Panc1 (cell line): Measurements from ENCODE around the gene OMG. TPM values are rescaled to one million over a fixed set of nuclear protein-coding genes. Genes with fewer than 3 reads are reported as not detected.

Experiments
- ATAC-seq: fragments of 200-7000 bp; cut with Tn5 transposase; 2 replicates; pipeline ENCODE4 v1.9.1; 2020; ENCODE audit warnings: mild to moderate bottlenecking, moderate library complexity
- BruUV-seq: library from RNA; stranded (reverse); fragments of 400-500 nt; replicated peaks from 2 replicates; lab custom pipeline; 2021; lab: Mats Ljungman, UMichigan
- CTCF ChIA-PET: fragments of 300-600 bp; sonication (Branson Sonifier 250); formaldehyde crosslinking; loops from one replicate; lab custom pipeline; 2022; ENCODE audit warnings: antibody characterized with exemption; lab: Charles Lee
- POLR2A ChIA-PET: fragments of 300-600 bp; sonication (Branson Sonifier 250); formaldehyde crosslinking; loops from one replicate; lab custom pipeline; 2022; ENCODE audit warnings: antibody characterized with exemption; lab: Charles Lee
- DNase-seq: peaks from one replicate; pipeline ENCODE4 v3.0.0-alpha.2; 2010; ENCODE audit warnings: low read depth, low spot score
- H3K27ac ChIP-seq: 2 replicates; pipeline ENCODE4 v1.5.1; 2011; ENCODE audit warnings: mild to moderate bottlenecking, low read length, inconsistent platforms
- H3K27me3 ChIP-seq: fragments of 200-500 bp; sonication (Bioruptor generic); 2 replicates; pipeline ENCODE4 v1.6.0; 2014; ENCODE audit warnings: low read length, inconsistent platforms; ENCODE audit not compliant: control insufficient read depth, insufficient read depth
- H3K36me3 ChIP-seq: fragments of 200-500 bp; sonication (Bioruptor generic); 2 replicates; pipeline ENCODE4 v1.5.1; 2014; ENCODE audit warnings: inconsistent platforms, mild to moderate bottlenecking, low read length, moderate library complexity; ENCODE audit not compliant: control insufficient read depth, insufficient read depth
- H3K4me1 ChIP-seq: 2 replicates; pipeline ENCODE4 v1.5.1; 2011; ENCODE audit warnings: inconsistent platforms, mild to moderate bottlenecking, low read length, moderate library complexity; ENCODE audit not compliant: control insufficient read depth, insufficient read depth
- H3K4me3 ChIP-seq, 2 experiments: 2 replicates each; pipeline ENCODE4 v1.5.1; 2011 to 2012; ENCODE audit warnings: low read depth in 2 of 2, low read length in 2 of 2, mild to moderate bottlenecking in 2 of 2, inconsistent platforms in 1 of 2, moderate library complexity in 1 of 2
- H3K9me3 ChIP-seq: fragments of 200-500 bp; sonication (Bioruptor generic); 2 replicates; pipeline ENCODE4 v1.5.1; 2014; ENCODE audit warnings: low read depth, mild to moderate bottlenecking, inconsistent platforms, low read length, moderate library complexity; ENCODE audit not compliant: control insufficient read depth, insufficient read depth
- CTCF ChIP-seq: fragments of 450-650 bp; IDR thresholded peaks from 2 replicates; pipeline ENCODE4 v1.5.1; 2017; ENCODE audit warnings: mild to moderate bottlenecking
- POLR2AphosphoS5 ChIP-seq: IDR thresholded peaks from 2 replicates; pipeline ENCODE4 v1.6.1; 2012; ENCODE audit warnings: mild to moderate bottlenecking, low read depth, low read length, moderate library complexity
- REST ChIP-seq, 2 experiments: IDR thresholded peaks; 2 replicates each; pipeline ENCODE4 v1.6.1; 2011 to 2012; ENCODE audit warnings: low read depth in 2 of 2, control low read depth in 1 of 2, low read length in 1 of 2, mild to moderate bottlenecking in 1 of 2, moderate library complexity in 1 of 2; ENCODE audit not compliant: insufficient read depth in 1 of 2
- SIN3A ChIP-seq: IDR thresholded peaks from 2 replicates; pipeline ENCODE4 v1.6.1; 2012; ENCODE audit warnings: low read depth, mild to moderate bottlenecking, low read length, moderate library complexity, borderline replicate concordance; ENCODE audit not compliant: insufficient read depth
- TCF7L2 ChIP-seq: IDR thresholded peaks from 2 replicates; pipeline ENCODE4 v1.6.1; 2011; ENCODE audit warnings: mild to moderate bottlenecking, low read depth, low read length, inconsistent platforms
- in situ Hi-C: cut with HindIII; loops from 2 replicates; pipeline ENCODE4 v1.10.0; 2016; ENCODE audit warnings: low sequenced_read_pairs, low pct_unique_long_range_greater_than_20kb
- intact Hi-C: fragments of 100-400 bp; cut with micrococcal nuclease; formaldehyde crosslinking; loops from one replicate; pipeline ENCODE4 v1.10.0; 2022; ENCODE audit not compliant: unreplicated experiment
- total RNA-seq: library from RNA; stranded (reverse); gene quantifications from one replicate; pipeline ENCODE4 v1.2.1, GENCODE V29; 2021; ENCODE audit not compliant: unreplicated experiment

OMG gene
- total RNA-seq, 1 experiment from 2014 or later = not detected

DNA sequence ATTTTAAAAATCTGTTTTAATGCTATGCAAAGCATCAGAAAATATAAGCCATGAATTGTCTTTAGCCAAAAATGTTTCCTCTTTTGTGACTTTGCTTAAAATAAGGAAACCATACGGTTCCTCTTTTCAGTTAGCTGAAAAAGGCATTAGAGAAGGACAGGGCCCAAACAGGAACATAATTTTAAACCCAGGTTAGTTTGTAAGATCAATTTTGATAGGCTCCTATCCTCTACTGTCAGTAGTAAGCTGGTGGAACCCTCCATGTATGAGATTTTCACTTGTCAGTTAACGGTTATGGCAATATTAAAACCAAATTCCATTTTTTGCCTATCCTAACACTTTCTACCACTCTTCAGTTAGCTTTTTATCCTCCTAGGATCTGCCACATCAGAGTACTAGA is 12.5 kb upstream of the OMG start:
- CTCF ChIA-PET = no interaction called here
- no TSS peak for BruUV-seq
- no peak for TF ChIP-seq SIN3A
- TF ChIP-seq CTCF = no peak
- TF ChIP-seq TCF7L2 = no peak
- no peak for TF ChIP-seq REST (IDR thresholded peaks at IDR 0.05; ENCODE audit: insufficient read depth in 1 of 2, low read depth in 2 of 2, low read length in 1 of 2)
- no peak for TF ChIP-seq POLR2AphosphoS5

DNA sequence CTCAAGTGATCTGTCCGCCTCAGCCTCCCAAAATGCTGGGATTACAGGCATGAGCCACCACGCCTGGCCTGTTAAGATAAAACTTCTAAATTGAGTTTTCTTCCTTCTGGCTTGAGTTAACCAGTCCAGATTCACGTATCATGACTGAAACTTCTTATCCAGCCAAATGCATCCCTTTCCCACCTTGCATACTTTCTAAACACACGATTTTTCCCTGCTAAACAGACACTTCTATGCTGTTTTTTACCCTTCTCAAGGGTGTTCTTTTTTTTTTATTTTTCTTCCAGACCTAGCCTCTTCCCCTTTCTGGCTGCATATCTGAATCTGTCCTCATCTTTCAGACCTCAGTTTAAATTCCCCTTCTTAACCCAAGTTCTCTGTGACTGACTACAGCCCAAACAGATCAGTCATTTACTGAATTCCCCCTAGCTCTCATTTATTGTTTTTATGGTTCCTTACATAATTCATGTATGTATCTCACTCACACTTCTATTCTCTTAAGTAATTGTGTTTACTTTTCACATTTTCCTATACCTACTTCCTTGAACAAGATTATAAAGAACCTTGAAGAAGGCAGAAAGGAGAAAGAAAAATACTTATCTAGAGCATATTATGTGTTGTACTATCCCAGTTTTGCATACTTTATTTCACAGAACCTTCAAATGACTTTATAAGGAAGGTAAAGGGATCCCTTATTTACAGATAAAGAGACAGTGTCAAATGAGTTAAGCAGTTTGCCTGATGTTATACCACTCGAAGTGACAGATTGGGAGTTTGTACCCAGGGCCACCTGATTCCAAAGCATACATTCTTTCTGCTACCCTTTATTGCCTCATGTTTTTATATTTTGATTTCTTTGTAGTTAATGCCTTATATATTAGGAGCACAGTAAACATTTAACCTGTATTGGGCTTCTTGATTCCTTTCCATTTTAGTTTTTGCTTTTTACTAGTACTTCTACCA is 11.6 kb upstream of the OMG start:
- in situ Hi-C loops (no loop called here), intact Hi-C loops (no loop called here)
- Histone ChIP-seq H3K4me1 (0 out of 2 replicates have a peak, but pooled peaks cover under 1% of the 10 kb centered on the region), H3K36me3 (no peaks in the 10 kb centered on the region), H3K27ac (no peak overlapping the region), H3K27me3 (no peaks in the 10 kb centered on the region), H3K4me3 (no peak overlapping the region), H3K9me3 (no peaks in the 10 kb centered on the region)
- POLR2A ChIA-PET = no interaction called here
- CTCF ChIA-PET = no interaction called here
- no peak for ATAC-seq
- no TSS peak for BruUV-seq
- TF ChIP-seq CTCF = no peak
- no peak for TF ChIP-seq SIN3A
- DNase-seq = no peak

More for the DNA sequence above, 12.5 kb upstream of the OMG start:
- Histone ChIP-seq H3K27me3 (no peaks in the 10 kb centered on the region), H3K36me3 (no peaks in the 10 kb centered on the region), H3K4me3 (no peak overlapping the region), H3K4me1 (0 out of 2 replicates have a peak, but pooled peaks cover 4% of the 10 kb centered on the region), H3K27ac (no peak overlapping the region), H3K9me3 (no peaks in the 10 kb centered on the region)
- POLR2A ChIA-PET = no interaction called here
- intact Hi-C loops (no loop called here), in situ Hi-C loops (no loop called here)
- DNase-seq (no peak), ATAC-seq (no peak)
